PC-9 (cell line): Measurements from ENCODE around the gene ATG10. TPM values are rescaled to one million over a fixed set of nuclear protein-coding genes. Genes with fewer than 3 reads are reported as not detected.

Source experiments
- BruUV-seq: library from RNA; stranded (reverse); fragments of 400-500 nt; replicated peaks from 2 replicates; lab custom pipeline; 2021; lab: Mats Ljungman, UMichigan
- CTCF ChIA-PET: fragments of 300-600 bp; sonication (Branson Sonifier 250); formaldehyde crosslinking; loops from one replicate; lab custom pipeline; 2022; ENCODE audit warnings: antibody characterized with exemption; lab: Charles Lee
- POLR2A ChIA-PET: fragments of 300-600 bp; sonication (Branson Sonifier 250); formaldehyde crosslinking; loops from one replicate; lab custom pipeline; 2022; ENCODE audit warnings: antibody characterized with exemption; ENCODE audit not compliant: unreplicated experiment; lab: Charles Lee
- DNase-seq, 2 experiments: peaks; one replicate each; pipeline versions ENCODE4 v3.0.0 to v3.0.0-alpha.2; 2015 to 2022; ENCODE audit warnings: mixed read lengths in 1 of 2
- H2AFZ ChIP-seq: fragments of 200-600 bp; sonication (generic); 2 replicates; pipeline ENCODE4 v1.8.1; 2017; ENCODE audit warnings: antibody characterized with exemption
- H3F3A ChIP-seq: fragments of 200-600 bp; sonication (generic); 2 replicates; pipeline ENCODE4 v1.8.1; 2017; ENCODE audit warnings: antibody characterized with exemption, mild to moderate bottlenecking, low read depth; ENCODE audit not compliant: insufficient read depth
- H3K27ac ChIP-seq: fragments of 200-600 bp; sonication (generic); 2 replicates; pipeline ENCODE4 v1.6.1; 2016; ENCODE audit warnings: mixed run types
- H3K27me3 ChIP-seq: fragments of 200-600 bp; sonication (generic); 2 replicates; pipeline ENCODE4 v1.6.1; 2016; ENCODE audit warnings: low read depth, mixed run types; ENCODE audit not compliant: insufficient read depth
- H3K36me3 ChIP-seq: fragments of 200-600 bp; sonication (generic); 2 replicates; pipeline ENCODE4 v1.6.1; 2016; ENCODE audit warnings: low read depth, mixed run types
- H3K4me1 ChIP-seq: fragments of 200-600 bp; sonication (generic); replicated peaks from 2 replicates; pipeline ENCODE4 v1.6.1; 2016; ENCODE audit warnings: mixed run types; ENCODE audit not compliant: insufficient read depth
- H3K4me2 ChIP-seq: fragments of 200-600 bp; sonication (generic); 2 replicates; pipeline ENCODE4 v1.6.1; 2017; ENCODE audit warnings: mixed run types
- H3K4me3 ChIP-seq: fragments of 200-600 bp; sonication (generic); 2 replicates; pipeline ENCODE4 v1.6.1; 2016; ENCODE audit warnings: mixed run types
- H3K79me2 ChIP-seq: fragments of 200-600 bp; sonication (generic); 2 replicates; pipeline ENCODE4 v1.6.1; 2017; ENCODE audit warnings: low read depth, mixed run types
- H3K9me2 ChIP-seq: fragments of 200-600 bp; sonication (generic); 2 replicates; pipeline ENCODE4 v1.8.1; 2017; ENCODE audit warnings: mild to moderate bottlenecking; ENCODE audit not compliant: insufficient read depth
- H3K9me3 ChIP-seq: fragments of 200-600 bp; sonication (generic); 2 replicates; pipeline ENCODE4 v1.8.1; 2016; ENCODE audit warnings: low read depth; ENCODE audit not compliant: insufficient read depth
- H4K20me1 ChIP-seq: fragments of 200-600 bp; sonication (generic); 2 replicates; pipeline ENCODE4 v1.8.1; 2017; ENCODE audit not compliant: insufficient read depth
- CTCF ChIP-seq: fragments of 200-600 bp; sonication (generic); conservative IDR thresholded peaks from 2 replicates; pipeline ENCODE4 v1.6.1; 2017; ENCODE audit warnings: mixed run types, antibody characterized with exemption, mild to moderate bottlenecking, moderate library complexity
- EZH2 ChIP-seq: fragments of 200-600 bp; sonication (generic); IDR thresholded peaks from 2 replicates; pipeline ENCODE4 v1.8.0; 2017; ENCODE audit warnings: antibody characterized with exemption, low read depth
- intact Hi-C: fragments of 100-400 bp; cut with micrococcal nuclease; formaldehyde crosslinking; loops from one replicate; pipeline ENCODE4 v1.10.0; 2022; ENCODE audit not compliant: unreplicated experiment
- total RNA-seq: library from RNA; stranded (reverse); gene quantifications from 2 replicates; pipeline ENCODE4 v1.2.3, GENCODE V29; 2021

ATG10 gene
- total RNA-seq, 1 experiment from 2014 or later: 12.7 TPM

- no peaks in the 10 kb centered on the region for H3K36me3 ChIP-seq
- peaks cover 5% of the 10 kb centered on the region; the same call in 1 of the 2 replicates for H3F3A ChIP-seq
- H3K27me3 ChIP-seq: no peaks in the 10 kb centered on the region
- H3K4me1 ChIP-seq: peaks cover 15% of the 10 kb centered on the region; the same call in 1 of the 2 replicates
- H3K79me2 ChIP-seq: no peaks in the 10 kb centered on the region
- no peak overlapping the region for H3K4me3 ChIP-seq
- no peak overlapping the region for H2AFZ ChIP-seq
- no peak overlapping the region for H3K27ac ChIP-seq
- H4K20me1 ChIP-seq: no peaks in the 10 kb centered on the region
- intact Hi-C loops: no loop called here
- TF ChIP-seq CTCF (no peak), EZH2 (no peak)
- no peak overlapping the region for H3K4me2 ChIP-seq
- DNase-seq: no peak
- ChIA-PET CTCF (no interaction called here), POLR2A (no interaction called here)
- peaks cover 6% of the 10 kb centered on the region; the same call in 1 of the 2 replicates for H3K9me2 ChIP-seq
- H3K9me3 ChIP-seq: no peaks in the 10 kb centered on the region
- no TSS peak for BruUV-seq
These were observed 190.8 kb downstream of the ATG10 start for GRCh38 chr5:82162573-82162972.

- no peaks in the 10 kb centered on the region for H4K20me1 ChIP-seq
- no peaks in the 10 kb centered on the region for H3K36me3 ChIP-seq
- BruUV-seq: no TSS peak
- peaks cover 6% of the 10 kb centered on the region; the same call in 1 of the 2 replicates for H3K9me2 ChIP-seq
- no peak for TF ChIP-seq EZH2
- no peak for TF ChIP-seq CTCF
- POLR2A ChIA-PET: no interaction called here
- peaks cover 5% of the 10 kb centered on the region; the same call in 1 of the 2 replicates for H3F3A ChIP-seq
- no peaks in the 10 kb centered on the region for H3K79me2 ChIP-seq
- H3K4me1 ChIP-seq: peaks cover 14% of the 10 kb centered on the region; the same call in 1 of the 2 replicates
- no peaks in the 10 kb centered on the region for H3K27me3 ChIP-seq
- DNase-seq: no peak
- H3K27ac ChIP-seq: no peak overlapping the region
- no peak overlapping the region for H3K4me3 ChIP-seq
- CTCF ChIA-PET: interaction anchor here (0.6 kb wide), 1 partner anchor 835 kb away, joined by 4 read pairs; no protein-coding TSS in a partner anchor
- no peaks in the 10 kb centered on the region for H3K9me3 ChIP-seq
- intact Hi-C loops: no loop called here
- H2AFZ ChIP-seq: no peak overlapping the region
- no peak overlapping the region for H3K4me2 ChIP-seq
These were observed 191.8 kb downstream of the ATG10 start for GRCh38 chr5:82163452-82164175.

GRCh38 chr5:82164176-82164976 is 192.6 kb downstream of the ATG10 start:
- ChIA-PET CTCF (interaction anchor here (0.6 to 0.9 kb wide), 5 partner anchors 8 to 864 kb away, joined by 3 to 10 read pairs (median 5); no protein-coding TSS in a partner anchor), POLR2A (interaction anchor here (0.6 kb wide), 1 partner anchor 266 kb away, joined by 3 read pairs; no protein-coding TSS in a partner anchor)
- Histone ChIP-seq H3K27me3 (no peaks in the 10 kb centered on the region), H3K27ac (no peak overlapping the region), H3K9me2 (peaks cover 6% of the 10 kb centered on the region; the same call in 1 of the 2 replicates), H3K4me3 (no peak overlapping the region), H2AFZ (no peak overlapping the region), H3F3A (peaks cover 5% of the 10 kb centered on the region; the same call in 1 of the 2 replicates), H3K4me1 (peaks cover 7% of the 10 kb centered on the region; the same call in 1 of the 2 replicates), H3K36me3 (no peaks in the 10 kb centered on the region), H3K79me2 (no peaks in the 10 kb centered on the region), H3K9me3 (no peaks in the 10 kb centered on the region), H3K4me2 (no peak overlapping the region), H4K20me1 (no peaks in the 10 kb centered on the region)
- BruUV-seq: no TSS peak
- TF ChIP-seq EZH2 (no peak), CTCF (no peak)
- intact Hi-C loops: no loop called here
- DNase-seq: no peak
